ENCODE measurements around the gene PYGO1.
"Not testable (repeated sequence)": the region's sequence is repeated elsewhere in the genome, so short reads cannot be mapped to it uniquely, and the experiment has no call there.

Gene PYGO1

DNA sequence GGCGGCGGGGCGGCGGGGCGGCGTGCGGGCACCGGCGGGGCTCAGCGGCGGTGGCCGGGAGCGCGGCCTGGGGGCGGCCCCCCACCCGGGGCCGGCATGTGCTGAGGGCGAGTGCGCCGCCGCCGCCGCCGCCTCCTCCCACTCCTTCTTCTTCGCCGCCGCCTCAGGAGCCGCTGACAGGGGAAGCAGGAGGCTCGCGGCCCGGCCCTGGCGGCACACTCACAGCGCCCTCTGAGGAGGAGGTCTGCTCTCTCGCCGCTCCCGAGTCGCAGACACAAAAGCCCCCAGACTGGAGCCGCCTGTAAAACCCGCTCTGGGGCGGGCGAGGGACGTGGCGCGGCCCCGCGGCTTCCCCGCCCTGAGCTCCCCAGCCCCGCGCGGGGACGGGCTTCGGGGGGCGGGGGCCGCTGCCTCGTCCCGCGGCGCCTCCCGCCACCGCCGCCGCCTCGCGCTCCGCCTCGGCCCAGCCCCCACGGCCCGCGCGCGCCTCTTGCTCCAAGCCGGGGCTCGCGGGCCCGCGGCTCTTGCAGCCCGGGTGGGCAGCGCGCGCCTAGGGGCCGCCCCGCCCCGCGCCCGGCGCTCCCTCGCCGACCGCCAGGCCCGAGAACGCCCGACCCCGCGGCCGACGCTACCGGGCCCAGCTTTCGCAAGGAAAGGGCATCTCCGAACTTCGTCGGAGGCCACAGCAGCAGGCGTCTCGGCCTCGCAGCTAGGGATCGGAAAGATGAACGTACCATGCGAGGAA, at the start of gene PYGO1:
Gene PYGO1 (minus strand): TSS at position 276 of the 745 bp plus-strand sequence. CDS start 462 bp downstream, outside the sequence.
- peak in 1 of 2 experiments; percentile 52 for DNase-seq

DNA sequence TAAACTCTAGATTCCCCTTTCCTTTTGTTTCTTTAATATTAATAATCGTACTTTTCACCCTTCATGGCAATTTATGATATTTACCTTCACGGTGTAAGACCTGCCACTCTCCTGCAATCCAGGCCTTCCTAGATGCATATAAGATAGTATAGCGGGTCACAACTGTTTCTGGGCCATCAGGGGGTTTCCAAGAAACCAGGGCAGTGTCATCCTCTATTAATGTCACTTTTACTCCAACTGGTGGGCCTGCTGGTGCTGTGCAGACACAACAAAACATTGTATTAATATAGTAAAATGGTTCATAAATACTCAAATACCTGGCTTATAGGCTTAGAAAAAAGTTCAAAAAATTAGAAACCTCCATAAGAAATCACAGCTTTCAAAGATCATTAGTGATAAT, 48.9 kb upstream of the PYGO1 start:
- DNase-seq: no peak

DNA sequence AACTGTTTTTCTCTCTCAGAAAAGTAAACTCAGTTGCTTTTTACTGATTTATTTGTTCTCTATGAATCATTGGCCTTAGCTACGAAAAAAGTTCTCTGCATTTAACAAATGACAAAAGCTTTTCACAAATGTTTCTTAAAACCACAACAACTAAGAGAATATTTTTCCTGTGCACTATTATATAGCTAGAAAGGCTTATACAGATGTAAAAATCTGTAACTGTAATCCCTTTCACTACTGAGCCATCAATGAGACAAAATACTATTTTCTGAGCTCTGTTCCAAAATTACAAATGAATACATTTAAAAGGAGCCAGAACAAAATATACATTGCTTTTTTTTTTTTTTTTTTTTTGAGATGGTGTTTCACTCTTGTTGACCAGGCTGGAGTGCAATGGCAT, 45.6 kb upstream of the PYGO1 start:
- DNase-seq: no peak

- DNase-seq: no peak
Observed at GRCh38 chr15:55632434-55632833, 44.3 kb upstream of the PYGO1 start.

GRCh38 chr15:55630858-55631257, 42.7 kb upstream of the PYGO1 start:
- DNase-seq: no peak

DNA sequence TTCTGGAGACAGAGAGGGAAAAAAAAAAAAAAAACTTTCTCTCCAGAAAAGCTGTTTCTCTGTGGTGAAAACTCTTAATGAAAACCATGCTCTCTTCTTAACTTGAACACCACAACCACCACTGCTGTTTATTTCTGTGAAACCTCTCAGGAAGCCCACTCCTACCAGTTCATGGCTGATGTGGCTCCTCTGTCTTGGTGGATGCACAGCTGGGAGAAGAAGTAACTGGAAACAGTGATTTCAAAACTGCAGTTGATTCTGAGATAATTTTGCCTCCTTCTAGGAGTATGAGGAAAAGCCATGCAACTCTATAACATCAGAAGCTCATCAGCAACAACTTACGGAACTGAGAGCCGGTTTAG, 40.2 kb upstream of the PYGO1 start:
- DNase-seq: no peak

GRCh38 chr15:55627730-55628368, 39.7 kb upstream of the PYGO1 start:
- peak; percentile 57 to 71 for DNase-seq

DNA sequence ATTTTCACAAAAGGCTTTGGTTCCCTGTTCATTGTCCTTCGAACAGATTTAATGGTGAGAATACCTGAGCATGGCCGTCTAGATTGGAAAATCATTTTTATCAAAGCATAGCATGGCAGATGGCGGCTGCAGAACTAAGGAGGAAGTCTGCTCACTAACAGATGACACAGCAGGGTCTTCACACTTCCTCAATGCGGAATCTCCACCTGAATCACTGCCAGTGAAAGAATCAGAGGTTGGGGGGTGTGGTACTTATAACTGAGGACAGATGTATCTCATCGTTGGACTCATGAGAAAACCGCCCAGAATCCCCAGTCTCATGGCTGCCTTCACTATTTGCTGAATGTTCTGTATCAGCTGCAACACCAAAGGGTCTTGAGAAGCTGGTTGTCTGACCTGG, 31.6 kb upstream of the PYGO1 start:
- DNase-seq: no peak

DNA sequence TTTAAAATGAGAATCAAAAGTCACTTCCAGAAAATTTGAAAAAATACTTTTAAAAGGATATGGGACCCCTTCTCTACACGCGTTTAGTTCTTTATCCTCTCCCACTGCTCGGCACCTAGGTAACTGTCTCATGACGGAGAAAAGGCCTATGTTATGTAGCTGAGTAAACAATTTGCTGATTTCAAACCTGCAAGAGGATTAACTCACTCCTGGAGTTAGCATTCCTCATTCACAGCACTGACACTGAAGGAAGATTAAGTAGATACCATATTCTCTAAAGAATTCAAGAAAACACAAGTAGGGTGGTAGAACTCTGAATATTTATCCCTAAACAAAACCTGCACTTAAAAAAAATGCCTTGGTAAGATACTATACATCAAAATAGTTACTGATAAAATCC, 30.2 kb upstream of the PYGO1 start:
- DNase-seq: no peak

- DNase-seq: no peak
Observed at GRCh38 chr15:55615445-55615844, 27.3 kb upstream of the PYGO1 start.

DNA sequence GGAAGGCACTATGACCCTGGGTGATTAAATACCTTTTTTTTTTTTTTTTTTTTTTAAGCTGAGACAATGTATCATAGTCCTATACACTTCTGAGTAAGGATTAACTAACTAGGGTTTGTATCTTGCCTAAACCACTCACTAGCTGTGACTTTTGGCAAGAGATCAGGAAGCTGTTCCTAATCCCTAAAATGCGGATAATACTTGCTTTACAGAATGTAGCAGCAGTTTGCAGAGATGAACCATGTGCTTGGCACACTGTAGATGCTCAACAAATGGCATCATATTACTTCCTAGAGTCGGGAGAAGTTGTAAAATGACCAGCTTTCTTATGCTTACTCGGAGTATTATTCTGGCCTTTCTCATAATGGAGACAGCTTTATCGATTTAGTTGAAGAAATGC, 25.6 kb upstream of the PYGO1 start:
- DNase-seq: no peak

GRCh38 chr15:55606214-55606613, 18.1 kb upstream of the PYGO1 start:
- no peak for DNase-seq

DNA sequence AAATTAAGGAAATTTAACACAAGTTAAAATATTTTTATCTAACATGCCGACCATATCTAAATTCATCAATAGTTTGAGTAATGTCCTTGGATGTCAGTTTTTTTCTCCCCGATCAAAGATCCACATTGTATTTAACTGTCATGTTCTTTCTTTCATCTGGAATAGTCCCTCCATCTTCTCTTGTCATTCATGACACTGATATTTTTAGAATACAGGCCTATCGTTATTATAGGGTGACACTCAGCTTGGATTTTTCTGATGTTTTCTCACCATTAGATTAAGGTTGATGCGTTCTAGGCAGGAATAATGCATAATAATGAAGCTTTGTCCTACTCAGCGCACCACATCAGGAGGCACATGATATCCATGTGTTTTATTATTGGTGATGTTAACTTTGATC, 13.2 kb upstream of the PYGO1 start:
- DNase-seq: no peak

- DNase-seq: no peak
Observed at GRCh38 chr15:55599439-55599838, 11.3 kb upstream of the PYGO1 start.

DNA sequence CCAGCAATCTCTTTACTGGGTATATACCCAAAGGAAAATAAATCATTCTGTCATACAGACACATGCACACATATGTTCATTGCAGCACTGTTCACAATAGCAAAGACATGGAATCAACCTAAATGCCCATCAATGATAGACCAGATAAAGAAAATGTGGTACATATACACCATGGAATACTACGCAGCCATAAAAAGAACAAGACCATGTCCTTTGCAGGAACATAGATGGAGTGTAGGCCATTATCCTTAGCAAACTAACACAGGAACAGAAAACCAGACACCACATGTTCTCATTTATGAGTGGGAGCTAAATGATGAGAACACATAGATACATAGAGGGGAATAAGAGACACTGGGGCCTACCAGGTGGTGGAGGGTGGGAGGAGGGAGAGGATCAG, 4.9 kb upstream of the PYGO1 start:
- DNase-seq: not testable (repeated sequence)

DNA sequence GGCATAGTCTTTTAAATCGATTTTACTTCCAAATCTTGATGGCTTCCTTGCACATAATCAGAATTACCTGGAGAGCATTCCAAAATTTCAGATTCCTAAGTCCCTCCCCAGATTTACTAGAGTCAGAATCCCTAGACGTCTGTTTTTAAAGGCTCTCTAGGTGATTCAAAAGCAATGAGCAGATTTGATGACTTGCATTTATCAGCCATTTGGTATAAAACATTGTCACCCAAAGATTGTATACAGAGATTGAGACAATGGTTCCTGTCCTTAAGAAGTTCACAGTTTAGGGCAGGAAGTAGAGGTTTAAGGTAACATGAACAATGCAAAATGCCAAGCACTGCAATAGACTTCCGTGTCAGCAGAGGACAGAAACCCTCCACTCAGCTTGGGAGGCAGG, 2.6 kb upstream of the PYGO1 start:
- DNase-seq: no peak

DNA sequence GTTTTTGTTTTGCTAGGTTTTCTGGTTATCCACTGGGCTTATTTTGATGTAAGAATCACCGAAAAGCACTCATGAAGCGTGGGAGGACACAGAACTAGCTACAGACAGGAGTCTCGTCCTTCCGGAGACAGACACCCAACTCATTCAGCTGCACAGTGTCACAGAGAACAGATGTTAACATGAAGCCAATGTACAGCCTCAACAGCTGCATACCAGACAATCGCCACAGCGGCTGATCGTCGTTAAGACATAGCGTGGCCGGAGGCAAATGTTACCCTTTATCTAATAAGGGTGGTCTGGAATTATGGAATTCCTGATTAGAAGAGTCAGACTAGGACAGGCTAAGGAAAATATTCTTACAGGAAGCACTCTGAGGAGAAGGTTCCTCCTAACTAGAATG, 1.1 kb upstream of the PYGO1 start:
- DNase-seq: no peak

DNA sequence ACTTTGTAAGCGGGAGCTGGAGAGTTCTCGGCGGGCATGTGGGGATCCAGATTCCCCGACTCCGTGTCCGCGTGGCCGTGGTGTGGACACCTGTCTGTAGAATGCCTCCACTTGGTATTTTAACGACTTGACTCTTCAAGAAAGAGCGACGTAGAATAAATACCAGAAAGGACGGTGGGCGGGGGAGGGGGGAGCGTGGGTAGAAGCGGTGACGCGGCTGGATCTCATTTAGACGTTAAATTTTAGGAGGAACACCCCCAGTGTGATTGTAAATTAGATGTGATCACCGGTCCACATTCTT, 620 bp upstream of the PYGO1 start:
- DNase-seq: no peak

- DNase-seq: no peak
Observed at GRCh38 chr15:55587321-55588069, 650 bp downstream of the PYGO1 start.

- DNase-seq: no peak
Observed at GRCh38 chr15:55586808-55587207, 1.3 kb downstream of the PYGO1 start.

DNA sequence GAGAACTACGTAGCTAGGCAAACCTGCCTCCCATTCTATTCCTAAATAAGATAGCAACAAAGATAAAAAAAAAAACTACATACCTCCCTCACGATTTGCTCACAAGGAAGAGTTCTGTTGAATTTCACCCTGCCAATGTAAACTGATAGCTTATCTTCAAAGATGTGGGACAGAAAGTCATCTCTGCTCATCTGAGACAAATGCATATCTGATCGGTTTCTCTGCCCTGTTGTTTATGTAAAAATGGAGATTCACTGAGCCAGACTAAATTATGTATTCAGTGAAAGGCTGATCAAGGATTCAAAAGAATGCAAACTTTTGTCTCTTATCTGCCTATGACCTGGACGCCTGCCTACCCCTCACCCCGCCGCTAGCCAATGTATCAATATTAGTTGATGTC, 11.2 kb downstream of the PYGO1 start:
- DNase-seq: no peak

- no peak for DNase-seq
Observed at GRCh38 chr15:55574096-55574495, 14.0 kb downstream of the PYGO1 start.

GRCh38 chr15:55573224-55573623, 14.9 kb downstream of the PYGO1 start:
- no peak for DNase-seq

Measured in SW 1271 (cell line).